HG02870 (cell line): ENCODE data around the gene GGA1.

Experiments used
- ATAC-seq: cut with Tn5 transposase; IDR thresholded peaks from one replicate; pipeline ENCODE4 v1.9.1; 2021; ENCODE audit warnings: mild to moderate bottlenecking, moderate library complexity; ENCODE audit not compliant: unreplicated experiment

Gene GGA1

DNA sequence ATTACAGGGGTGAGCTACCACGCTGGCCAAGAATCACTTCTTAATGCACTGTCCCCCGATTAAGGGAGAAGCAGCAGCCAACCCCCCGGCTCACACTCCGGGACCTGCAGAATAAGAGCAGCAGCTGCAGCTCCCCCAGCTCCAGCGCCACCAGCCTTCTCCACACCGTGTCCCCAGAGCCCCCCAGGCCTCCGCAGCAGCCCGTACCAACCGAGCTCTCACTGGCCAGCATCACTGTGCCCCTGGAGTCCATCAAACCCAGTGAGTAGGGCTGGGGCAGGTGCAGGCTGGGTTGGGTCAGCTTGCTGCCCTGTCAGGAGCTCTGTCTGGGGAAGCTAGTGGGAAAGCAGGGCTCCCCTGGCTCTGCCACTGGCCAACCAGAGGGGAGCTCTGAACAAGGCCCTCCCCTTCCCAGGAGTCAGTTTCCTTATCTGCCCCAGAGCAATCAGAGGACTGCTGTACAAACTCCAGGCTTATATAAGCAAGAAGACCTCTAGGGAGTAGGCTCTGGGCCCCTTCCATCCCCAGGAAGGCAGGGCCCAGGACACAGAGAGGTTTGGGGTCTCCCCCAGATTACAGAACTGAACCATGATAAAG lies 22.3 kb downstream of the GGA1 start:
- no peak for ATAC-seq

DNA sequence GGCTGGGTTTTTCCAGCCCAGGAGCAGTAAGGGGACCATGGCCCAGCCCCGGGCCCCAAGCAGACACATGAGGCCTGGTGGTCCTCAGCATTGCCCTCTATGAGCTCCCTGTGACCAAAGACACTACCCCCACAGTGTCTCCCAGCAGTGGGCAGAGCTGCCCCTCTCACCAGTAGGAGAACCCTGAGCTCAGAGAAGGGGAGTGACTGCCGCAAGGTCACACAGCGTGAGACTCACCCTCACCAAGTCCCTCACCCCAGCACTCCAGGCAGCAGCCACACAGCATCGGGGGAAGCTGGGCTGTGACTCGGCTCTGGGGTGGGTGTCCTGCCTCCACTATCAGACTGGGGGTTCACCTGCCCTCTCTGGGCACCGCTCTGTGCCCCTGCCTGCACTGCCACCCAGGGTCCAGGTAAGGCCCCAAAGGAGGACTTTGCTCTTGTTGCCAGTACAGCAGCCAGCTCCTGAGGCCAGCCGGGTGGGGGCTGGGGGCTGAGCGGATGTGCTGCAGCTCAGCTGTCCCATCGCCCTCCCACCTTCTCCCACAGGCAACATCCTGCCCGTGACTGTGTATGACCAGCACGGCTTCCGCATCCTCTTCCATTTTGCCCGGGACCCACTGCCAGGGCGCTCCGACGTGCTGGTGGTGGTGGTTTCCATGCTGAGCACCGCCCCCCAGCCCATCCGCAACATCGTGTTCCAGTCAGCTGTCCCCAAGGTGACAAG lies 23.0 kb downstream of the GGA1 start:
- ATAC-seq: no peak

DNA sequence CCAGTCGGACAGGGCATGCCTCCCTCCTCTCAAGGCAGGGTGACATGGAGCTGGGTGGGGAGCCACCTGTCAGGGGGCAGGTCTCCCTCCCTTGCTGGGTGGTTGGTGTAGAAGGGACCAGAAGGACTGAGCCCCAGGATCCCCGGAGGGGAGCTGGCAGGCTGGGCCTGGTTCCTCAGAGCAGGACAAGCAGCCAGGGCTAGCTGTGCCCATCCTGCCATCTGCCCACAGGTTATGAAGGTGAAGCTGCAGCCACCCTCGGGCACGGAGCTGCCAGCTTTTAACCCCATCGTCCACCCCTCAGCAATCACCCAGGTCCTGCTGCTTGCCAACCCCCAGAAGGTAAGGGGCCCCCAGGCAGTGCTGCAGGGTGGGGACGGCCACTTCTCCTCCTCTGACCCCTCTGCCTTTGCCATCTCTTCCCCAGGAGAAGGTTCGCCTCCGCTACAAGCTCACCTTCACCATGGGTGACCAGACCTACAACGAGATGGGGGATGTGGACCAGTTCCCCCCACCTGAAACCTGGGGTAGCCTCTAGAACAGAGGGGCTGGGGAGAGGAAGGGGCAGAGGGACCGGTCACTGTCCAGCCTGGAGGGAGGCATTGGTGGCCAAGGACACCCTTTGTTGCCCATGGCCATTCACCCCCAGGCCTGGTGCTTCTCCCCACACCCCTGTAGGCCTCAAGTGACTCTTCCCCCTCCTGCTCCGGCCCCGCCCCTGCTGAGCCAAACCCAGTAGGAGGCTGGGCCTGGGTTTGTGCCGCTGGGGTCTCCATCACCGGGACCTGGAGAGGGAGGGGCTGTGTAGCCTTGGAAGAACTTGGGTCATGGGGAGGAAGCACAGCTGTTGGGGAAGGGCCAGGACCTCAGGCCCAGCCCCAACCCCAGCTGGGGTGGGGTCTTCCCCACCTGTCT lies 23.8 kb downstream of the GGA1 start:
- ATAC-seq: peak; percentile 16

DNA sequence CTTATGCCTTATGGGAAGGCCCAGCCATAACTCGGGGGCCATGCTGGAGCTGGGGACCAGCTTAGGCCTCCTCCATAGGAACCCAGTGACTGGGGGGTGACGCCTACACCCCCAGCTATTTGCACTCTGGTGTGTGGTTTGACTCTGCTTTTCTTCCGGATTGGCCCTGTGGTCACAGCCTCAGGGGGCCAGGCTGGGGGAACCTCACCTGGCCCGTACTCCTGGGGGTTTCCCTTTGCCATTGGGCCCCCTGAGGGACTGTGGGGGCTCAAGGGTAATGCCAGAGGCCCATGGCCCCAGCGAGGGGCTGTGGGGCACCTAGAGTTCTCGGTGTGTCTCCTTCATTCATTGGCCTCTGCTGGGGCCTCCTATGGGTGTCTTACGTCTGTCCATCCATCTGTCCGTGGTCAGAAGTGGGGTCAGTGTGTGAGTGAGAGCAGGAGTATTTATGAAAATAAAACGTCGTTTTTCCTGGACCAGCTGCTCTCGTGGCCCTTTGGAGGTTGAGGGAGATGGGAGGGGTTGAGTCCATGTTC lies 24.5 kb downstream of the GGA1 start:
- ATAC-seq: peak; percentile 51

DNA sequence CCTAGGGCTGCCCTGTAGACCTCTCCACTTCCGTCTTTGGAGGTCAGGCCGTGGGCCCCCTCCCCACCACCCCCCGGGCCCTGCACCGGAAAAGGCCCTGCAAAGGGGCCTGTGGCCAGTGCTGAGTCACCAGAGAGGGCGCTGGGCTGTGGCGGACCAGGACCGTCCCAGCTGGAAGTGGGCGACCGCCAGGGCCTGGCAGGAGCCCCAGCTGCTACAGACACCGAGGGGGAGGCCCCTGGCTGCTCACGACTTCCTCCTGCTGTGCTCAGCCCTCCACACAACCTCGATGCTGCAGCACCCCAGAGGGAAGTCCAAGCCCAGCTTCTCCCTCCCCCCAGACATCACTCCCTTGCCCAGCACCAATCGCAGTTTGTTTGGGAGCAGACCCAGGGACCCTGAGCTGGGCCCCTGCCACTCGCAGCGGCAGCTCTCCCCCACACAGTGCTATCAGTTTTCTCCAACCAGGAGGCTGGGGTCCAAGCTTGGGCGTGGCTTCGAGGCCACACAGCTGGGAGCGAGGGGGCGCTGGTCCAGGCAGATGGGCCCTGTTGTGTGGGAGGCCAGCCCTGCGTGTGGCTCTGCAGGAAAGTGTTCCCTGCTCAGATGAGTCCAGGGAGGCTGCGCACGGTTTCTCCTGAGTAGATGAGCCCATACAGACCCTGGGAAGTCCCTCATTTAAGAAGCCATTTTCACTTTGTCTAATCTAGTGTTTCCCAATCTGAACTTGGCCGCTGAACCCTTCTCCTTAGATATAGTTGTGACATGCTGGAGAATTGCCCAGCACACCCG lies 25.2 kb downstream of the GGA1 start:
- peak; percentile 51 for ATAC-seq

GRCh38 chr22:37634417-37634924 lies 25.8 kb downstream of the GGA1 start:
- ATAC-seq: no peak

- ATAC-seq: no peak
These were observed 26.5 kb downstream of the GGA1 start for GRCh38 chr22:37635157-37635556.

DNA sequence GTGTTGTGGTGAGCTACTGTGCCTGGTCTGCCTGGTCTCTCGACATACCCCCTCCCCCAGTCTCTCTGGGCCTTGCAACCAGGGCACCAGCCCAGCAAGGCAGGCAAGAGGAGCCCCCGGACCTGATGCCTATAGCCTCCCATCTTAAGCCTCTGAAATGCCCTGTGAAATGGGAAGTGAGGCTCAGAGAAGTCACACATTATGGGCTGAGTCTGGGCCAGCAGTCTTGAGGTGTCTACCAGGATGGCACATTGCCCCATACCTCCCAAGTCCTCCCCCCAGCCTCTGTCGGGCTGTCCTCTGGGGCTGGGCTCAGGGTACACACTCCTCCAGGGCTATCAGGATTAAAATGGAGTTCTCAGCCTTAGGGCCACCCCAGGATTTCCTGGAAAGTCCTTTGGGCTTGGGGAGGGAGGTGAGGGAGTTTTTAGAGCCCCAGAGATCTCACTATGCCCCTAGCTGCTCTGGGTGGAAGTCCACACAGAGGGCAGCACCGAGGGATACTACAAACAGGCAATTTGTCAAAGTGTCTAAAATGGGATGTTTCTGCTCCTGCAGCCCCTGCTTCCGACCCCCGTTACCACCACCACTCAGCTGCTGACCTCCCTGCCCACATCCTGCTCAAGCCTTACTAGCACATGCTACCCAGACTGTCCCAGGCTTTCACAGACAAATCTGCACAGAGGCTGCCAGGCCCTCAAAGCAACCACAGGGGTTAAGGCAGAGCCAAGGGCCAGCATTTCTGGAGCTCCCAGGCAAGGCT lies 27.7 kb downstream of the GGA1 start:
- ATAC-seq: no peak

DNA sequence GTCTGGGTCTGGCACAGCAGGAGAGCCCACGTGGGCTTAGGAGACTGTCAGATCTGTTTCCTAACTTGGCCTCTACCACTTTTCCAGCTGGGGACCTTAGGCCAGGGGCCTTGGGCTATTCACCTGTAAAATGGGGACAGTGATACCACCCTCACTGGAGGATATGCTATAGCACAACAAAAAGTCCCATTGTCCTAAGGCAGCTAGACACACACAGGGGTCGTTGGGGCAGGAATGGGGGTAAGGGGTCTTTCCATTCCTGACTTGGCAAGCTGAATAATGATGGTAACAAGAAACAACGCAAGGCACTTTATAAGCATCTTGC lies 28.3 kb downstream of the GGA1 start:
- ATAC-seq: no peak

- no peak for ATAC-seq
These were observed 29.9 kb downstream of the GGA1 start for GRCh38 chr22:37638391-37639069.

- no peak for ATAC-seq
These were observed 30.6 kb downstream of the GGA1 start, which contains the start of gene SH3BP1 for GRCh38 chr22:37639070-37639760. TSS of gene SH3BP1 (plus strand) at chr22:37639669. CDS start at chr22:37639788, 119 bp downstream.

DNA sequence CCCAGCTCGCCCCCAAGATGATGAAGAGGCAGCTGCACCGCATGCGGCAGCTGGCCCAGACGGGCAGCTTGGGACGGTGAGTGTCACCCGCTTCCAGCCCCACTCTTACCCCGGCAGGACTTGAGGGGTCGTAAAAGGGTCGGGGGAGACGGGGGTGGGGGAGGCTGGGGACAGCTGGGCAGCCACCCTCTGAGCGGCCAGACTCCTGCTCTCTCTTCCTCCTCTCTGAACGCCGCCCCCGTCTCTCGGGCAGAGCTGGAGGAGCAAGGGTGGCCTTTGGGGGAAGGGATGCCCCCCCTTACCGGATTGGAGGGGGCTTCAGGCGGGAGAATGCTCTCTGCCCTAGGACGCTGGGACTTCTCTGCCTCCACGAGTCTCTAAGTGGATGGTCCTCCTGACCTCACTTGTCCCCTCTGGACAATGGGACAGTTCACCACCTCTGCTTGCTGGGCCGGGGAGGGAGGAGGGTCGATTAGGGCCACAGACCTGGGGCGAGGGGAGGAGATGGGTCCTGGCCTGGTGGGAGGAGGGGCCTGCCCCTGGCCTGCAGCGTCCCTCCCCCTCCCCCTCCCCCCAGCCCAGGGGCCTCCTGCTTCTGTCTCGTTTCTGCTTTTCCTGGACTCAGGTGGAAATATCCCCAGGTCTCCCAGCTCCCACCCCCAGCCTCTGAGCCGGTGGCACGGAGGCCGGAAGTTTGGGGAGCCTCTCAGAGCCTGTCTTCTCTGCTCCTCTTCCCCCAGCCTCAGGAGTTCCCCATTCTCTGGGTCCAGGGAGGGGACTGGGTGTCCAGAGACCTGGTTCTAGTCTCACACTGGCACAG lies 31.3 kb downstream of the GGA1 start:
- no peak for ATAC-seq

DNA sequence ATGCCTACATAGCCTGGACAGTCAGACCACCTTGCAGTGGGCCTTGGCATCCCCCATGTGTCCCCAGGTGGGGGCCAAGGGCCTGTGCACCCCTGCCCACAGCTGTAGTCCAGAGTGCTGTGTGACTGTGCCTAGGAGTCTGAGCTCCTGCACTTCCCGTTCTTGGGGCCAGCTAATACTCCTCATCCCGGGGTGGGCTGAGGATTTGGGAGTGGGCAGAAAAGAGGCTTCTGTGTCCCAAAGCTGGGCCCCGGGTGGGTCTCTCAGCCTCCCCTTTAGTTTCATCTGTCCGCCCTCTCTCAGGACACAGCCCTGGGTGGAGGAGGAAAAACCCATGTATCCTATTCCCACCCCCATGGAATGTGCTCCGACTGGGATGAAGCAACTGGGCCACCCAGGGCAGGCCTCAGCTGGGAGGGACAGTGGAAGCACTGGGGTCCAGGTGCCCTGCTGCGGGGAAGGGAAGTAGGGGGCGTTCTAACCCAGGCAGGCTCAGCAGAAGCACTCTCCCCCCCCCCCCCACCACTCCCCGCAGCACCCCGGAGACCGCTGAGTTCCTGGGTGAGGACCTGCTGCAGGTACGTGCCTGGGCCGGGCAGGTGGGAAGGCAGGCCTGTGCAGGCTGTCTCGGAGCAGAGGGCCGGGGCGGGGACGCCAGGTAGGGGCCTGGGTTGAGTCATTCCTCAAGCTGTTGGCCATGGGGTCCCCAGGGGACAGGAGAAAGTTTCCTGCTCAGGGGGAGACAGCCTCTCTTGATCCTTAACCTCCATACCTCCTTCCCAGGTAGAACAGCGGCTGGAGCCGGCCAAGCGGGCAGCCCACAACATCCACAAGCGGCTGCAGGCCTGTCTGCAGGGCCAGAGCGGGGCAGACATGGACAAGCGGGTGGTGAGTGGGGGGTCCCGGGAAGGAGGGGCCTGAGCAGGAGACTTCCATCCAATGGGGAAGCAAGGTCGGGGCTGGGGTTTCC lies 32.2 kb downstream of the GGA1 start:
- ATAC-seq: no peak

- ATAC-seq: no peak
These were observed 32.9 kb downstream of the GGA1 start for GRCh38 chr22:37641561-37641949.

GRCh38 chr22:37643225-37643847 lies 34.7 kb downstream of the GGA1 start:
- peak; percentile 45 for ATAC-seq

DNA sequence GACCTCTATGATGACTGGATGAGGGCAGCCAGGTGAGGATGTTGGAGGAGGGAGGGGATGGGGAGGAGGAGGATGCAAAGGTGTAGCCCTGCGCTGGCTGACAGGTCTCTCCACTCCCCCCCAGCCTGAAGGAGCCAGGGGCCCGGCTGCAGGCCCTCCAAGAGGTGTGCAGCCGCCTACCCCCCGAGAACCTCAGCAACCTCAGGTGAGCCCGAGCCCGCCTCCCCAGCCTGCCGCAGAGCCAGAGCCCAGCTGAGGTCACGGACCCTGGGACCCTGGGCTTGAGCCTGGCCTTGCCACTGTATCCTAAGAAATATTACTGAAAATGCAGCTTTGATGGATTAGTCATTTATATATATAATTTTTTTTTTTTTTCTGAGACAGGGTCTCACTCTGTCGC lies 38.7 kb downstream of the GGA1 start:
- ATAC-seq: no peak
